Gastrocnemius medialis (tissue), 4 donors: ENCODE data around the gene TESK1. TPM values are rescaled to one million over a fixed set of nuclear protein-coding genes. Genes with fewer than 3 reads are reported as not detected.

Experiments used
- ATAC-seq, 2 donors: fragments of 150-250 bp; one replicate each; pipeline ENCODE4 v1.9.1; 2016
- DNase-seq, 2 donors: peaks; one replicate each; pipeline ENCODE4 v3.0.0-alpha.2; 2019
- H3K27ac ChIP-seq, 4 donors: fragments of 200-600 bp; sonication (generic); 1 replicate in 1 of 4; 2 replicates in 3 of 4; pipeline ENCODE4 v1.5.1; 2016 to 2018; ENCODE audit warnings: mild to moderate bottlenecking in 2 of 4, moderate library complexity in 1 of 4
- H3K27me3 ChIP-seq, 3 donors: fragments of 200-600 bp; sonication (generic) in 2 of 3; 1 replicate in 1 of 3; 2 replicates in 2 of 3; pipeline versions ENCODE4 v1.5.1 to v1.6.0; 2016 to 2019; ENCODE audit warnings: mild to moderate bottlenecking in 1 of 3, moderate library complexity in 1 of 3
- H3K36me3 ChIP-seq, 2 donors: fragments of 200-600 bp; sonication (generic) in 1 of 2; one replicate each; pipeline ENCODE4 v1.5.1; 2017 to 2018
- H3K4me1 ChIP-seq, 2 donors: fragments of 200-600 bp; sonication (generic) in 1 of 2; one replicate each; pipeline ENCODE4 v1.5.1; 2016 to 2017; ENCODE audit warnings: mild to moderate bottlenecking in 2 of 2
- H3K4me3 ChIP-seq, 4 donors: fragments of 200-600 bp; sonication (generic) in 3 of 4; 1 replicate in 1 of 4; 2 replicates in 3 of 4; pipeline ENCODE4 v1.5.1; 2016 to 2019; ENCODE audit warnings: mild to moderate bottlenecking in 2 of 4
- H3K9me3 ChIP-seq, 3 donors: fragments of 200-600 bp; sonication (generic) in 2 of 3; 1 replicate in 1 of 3; 2 replicates in 2 of 3; pipeline ENCODE4 v1.5.1; 2016 to 2019
- CTCF ChIP-seq, 5 experiments: fragments of 450-650 bp in 3 of 5; fragments of 200-600 bp in 2 of 5; sonication (generic) in 2 of 5; IDR thresholded peaks in 4 of 5; conservative IDR thresholded peaks in 1 of 5; 1 replicate in 4 of 5; 2 replicates in 1 of 5; pipeline ENCODE4 v1.5.1; 2016 to 2019; ENCODE audit warnings: antibody characterized with exemption in 5 of 5, mild to moderate bottlenecking in 3 of 5, moderate library complexity in 3 of 5
- POLR2A ChIP-seq, 2 donors: fragments of 450-650 bp; IDR thresholded peaks; one replicate each; pipeline ENCODE4 v1.6.1; 2017; ENCODE audit warnings: antibody characterized with exemption in 2 of 2, mild to moderate bottlenecking in 2 of 2, moderate library complexity in 2 of 2
- in situ Hi-C, 4 donors: fragments of 200-750 bp; cut with MboI; loops; one replicate each; pipeline versions ENCODE4 v1.15.0 to v1.8.0; 2017; ENCODE audit warnings: low sequenced_read_pairs in 4 of 4
- intact Hi-C: fragments of 100-400 bp; cut with DNase I; formaldehyde crosslinking; loops from one replicate; pipeline ENCODE4 v1.15.1; 2023; ENCODE audit warnings: low total_unique reads
- total RNA-seq, 4 donors: library from RNA; depleted of rRNA; stranded (reverse); fragments of >200 nt; gene quantifications; one replicate each; pipeline versions ENCODE4 v1.1.0 to v1.2.3, GENCODE V29; 2016

The TESK1 gene
- total RNA-seq, 4 donors from 2014 or later, result 48.1 to 108 (median 65.4) TPM

GRCh38 chr9:35617548-35617947 is 12.5 kb downstream of the TESK1 start:
- H3K9me3 ChIP-seq, result no peaks in the 10 kb centered on the region
- ATAC-seq (no peak), DNase-seq (no peak)
- H3K36me3 ChIP-seq, result no peaks in the 10 kb centered on the region
- H3K4me1 ChIP-seq, result peaks cover 0 to 4% of the 10 kb centered on the region in 2 donors
- TF ChIP-seq POLR2A (IDR thresholded peaks at IDR 0.05) (no peak), CTCF (IDR thresholded peaks at IDR 0.05 in 4 of 5, conservative IDR thresholded peaks at IDR 0.05 in 1 of 5) (no peak)
- H3K27ac ChIP-seq, result no peak overlapping the region
- in situ Hi-C loops, result no loop called here
- H3K4me3 ChIP-seq, result peak overlapping the region in 3 of 4 donors; percentile 46
- intact Hi-C loops, result no loop called here
- H3K27me3 ChIP-seq, result peaks cover 6 to 17% (median 10%) of the 10 kb centered on the region in 3 donors

- Histone ChIP-seq H3K4me3 (peak within 1 kb of the TSS; percentile 34 to 46 (median 46)), H3K9me3 (no peaks in the 10 kb centered on the region), H3K4me1 (peaks cover 0 to 4% of the 10 kb centered on the region in 2 donors), H3K36me3 (no peaks in the 10 kb centered on the region), H3K27ac (no peak within 1 kb of the TSS), H3K27me3 (peaks cover 6 to 17% (median 10%) of the 10 kb centered on the region in 3 donors)
- TF ChIP-seq CTCF (IDR thresholded peaks at IDR 0.05 in 4 of 5, conservative IDR thresholded peaks at IDR 0.05 in 1 of 5) (no peak), POLR2A (IDR thresholded peaks at IDR 0.05) (no peak)
- DNase-seq, result no peak
- in situ Hi-C loops, result no loop called here
- ATAC-seq, result no peak
- intact Hi-C loops, result no loop called here
These were observed 13.3 kb downstream of the TESK1 start, which contains the start of gene CD72 for GRCh38 chr9:35618325-35618727. CD72 (minus strand) TSS chr9:35618413; CDS start chr9:35618303, 110 bp downstream.

- intact Hi-C loops, result no loop called here
- TF ChIP-seq CTCF (IDR thresholded peaks at IDR 0.05 in 4 of 5, conservative IDR thresholded peaks at IDR 0.05 in 1 of 5), result no peak
- TF ChIP-seq POLR2A (IDR thresholded peaks at IDR 0.05), result no peak
- ATAC-seq (no peak), DNase-seq (peak in 1 of 2 donors; percentile 31)
- peaks cover 0 to 4% of the 10 kb centered on the region in 2 donors for H3K4me1 ChIP-seq
- H3K36me3 ChIP-seq, result no peaks in the 10 kb centered on the region
- in situ Hi-C loops, result no loop called here
- H3K27ac ChIP-seq, result no peak overlapping the region
- no peak overlapping the region for H3K4me3 ChIP-seq
- H3K27me3 ChIP-seq, result peaks cover 6 to 17% (median 10%) of the 10 kb centered on the region in 3 donors
- no peaks in the 10 kb centered on the region for H3K9me3 ChIP-seq
These were observed 14.1 kb downstream of the TESK1 start for GRCh38 chr9:35618854-35619799.

- intact Hi-C loops, result no loop called here
- in situ Hi-C loops, result no loop called here
- Histone ChIP-seq H3K36me3 (no peaks in the 10 kb centered on the region), H3K4me1 (peaks cover 0 to 4% of the 10 kb centered on the region in 2 donors), H3K9me3 (no peaks in the 10 kb centered on the region), H3K27ac (no peak overlapping the region), H3K27me3 (peaks cover 6 to 17% (median 10%) of the 10 kb centered on the region in 3 donors), H3K4me3 (no peak overlapping the region)
- ATAC-seq (no peak), DNase-seq (no peak)
- TF ChIP-seq CTCF (IDR thresholded peaks at IDR 0.05 in 4 of 5, conservative IDR thresholded peaks at IDR 0.05 in 1 of 5) (no peak), POLR2A (IDR thresholded peaks at IDR 0.05) (no peak)
These were observed 14.7 kb downstream of the TESK1 start for GRCh38 chr9:35619800-35620158.
